HCT116 (cell line): ENCODE data around the gene CIDEC. TPM values are rescaled to one million over a fixed set of nuclear protein-coding genes. Genes with fewer than 3 reads are reported as not detected.
"Not testable (repeated sequence)": the region's sequence is repeated elsewhere in the genome, so short reads cannot be mapped to it uniquely, and the experiment has no call there.

Experiments
- ATAC-seq: fragments of 200-7000 bp; cut with Tn5 transposase; 2 replicates; pipeline ENCODE4 v1.9.1; 2020; ENCODE audit warnings: mild to moderate bottlenecking, moderate library complexity
- BruUV-seq: library from RNA; stranded (reverse); fragments of 400-500 nt; replicated peaks from 2 replicates; lab custom pipeline; 2021; lab: Mats Ljungman, UMichigan
- CTCF ChIA-PET: fragments of 300-600 bp; sonication (Branson Sonifier 250); formaldehyde crosslinking; loops from one replicate; lab custom pipeline; 2021; ENCODE audit warnings: antibody characterized with exemption; lab: Charles Lee
- POLR2A ChIA-PET: fragments of 300-600, 350-600 bp; sonication (Branson Sonifier 250); formaldehyde crosslinking; loops from one replicate; lab custom pipeline; 2021; ENCODE audit warnings: antibody characterized with exemption; lab: Charles Lee
- RAD21 ChIA-PET, 2 experiments: fragments of 300-600 bp; sonication (Branson Sonifier 250); formaldehyde crosslinking; loops; one replicate each; lab custom pipeline; 2023; ENCODE audit warnings: low total read pairs in 2 of 2; ENCODE audit not compliant: uncharacterized antibody in 2 of 2, unreplicated experiment in 2 of 2, low non-redundant PET in 1 of 2; lab: Charles Lee
- DNase-seq: peaks from one replicate; pipeline ENCODE4 v3.0.0-alpha.2; 2010; ENCODE audit warnings: low read depth, low spot score
- H2AFZ ChIP-seq: fragments of 200-600 bp; shearing (Covaris generic), sonication (generic); 2 replicates; pipeline ENCODE4 v1.6.1; 2017; ENCODE audit warnings: low read depth, mixed run types, mixed read lengths, antibody characterized with exemption, low read length; ENCODE audit not compliant: poor library complexity, severe bottlenecking
- H3K27ac ChIP-seq: 2 replicates; pipeline ENCODE4 v1.5.1; 2012; ENCODE audit warnings: low read depth, low read length
- H3K27me3 ChIP-seq: fragments of 200-600 bp; sonication (generic); 2 replicates; pipeline ENCODE4 v1.6.1; 2016; ENCODE audit warnings: mixed run types, low read length, mixed read lengths; ENCODE audit not compliant: insufficient read depth
- H3K36me3 ChIP-seq, 2 experiments: fragments of 200-500 bp in 1 of 2; fragments of 200-600 bp in 1 of 2; sonication (Bioruptor generic) in 1 of 2; sonication (generic) in 1 of 2; 2 replicates each; pipeline versions ENCODE4 v1.5.1 to v1.6.1; 2014 to 2016; ENCODE audit warnings: low read length in 2 of 2, inconsistent platforms in 1 of 2, mixed read lengths in 1 of 2, mixed run types in 1 of 2; ENCODE audit not compliant: insufficient read depth in 2 of 2, control insufficient read depth in 1 of 2
- H3K4me1 ChIP-seq, 2 experiments: fragments of 200-600 bp in 1 of 2; sonication (generic) in 1 of 2; 2 replicates each; pipeline versions ENCODE4 v1.5.1 to v1.6.1; 2012 to 2017; ENCODE audit warnings: low read length in 2 of 2, inconsistent platforms in 1 of 2, mild to moderate bottlenecking in 1 of 2, mixed read lengths in 1 of 2, mixed run types in 1 of 2, moderate library complexity in 1 of 2; ENCODE audit not compliant: insufficient read depth in 2 of 2, control insufficient read depth in 1 of 2
- H3K4me2 ChIP-seq: fragments of 200-600 bp; sonication (generic); 2 replicates; pipeline ENCODE4 v1.6.1; 2017; ENCODE audit warnings: mixed run types, low read length, mixed read lengths
- H3K4me3 ChIP-seq, 2 experiments: fragments of 200-600 bp in 1 of 2; sonication (generic) in 1 of 2; replicated peaks in 1 of 2; 2 replicates each; pipeline ENCODE4 v1.5.1; 2011 to 2016; ENCODE audit warnings: low read length in 2 of 2, control low read depth in 1 of 2, low read depth in 1 of 2, mild to moderate bottlenecking in 1 of 2, mixed read lengths in 1 of 2, mixed run types in 1 of 2
- H3K79me2 ChIP-seq: fragments of 200-600 bp; sonication (generic); 2 replicates; pipeline ENCODE4 v1.6.1; 2017; ENCODE audit warnings: mild to moderate bottlenecking, mixed run types, low read length, moderate library complexity, mixed read lengths; ENCODE audit not compliant: insufficient read depth
- H3K9ac ChIP-seq: fragments of 200-600 bp; sonication (generic); 2 replicates; pipeline ENCODE4 v1.6.1; 2016; ENCODE audit warnings: low read length, mixed read lengths
- H3K9me2 ChIP-seq: fragments of 200-600 bp; sonication (generic), shearing (Covaris generic); 2 replicates; pipeline ENCODE4 v1.6.1; 2017; ENCODE audit warnings: mixed run types, mild to moderate bottlenecking, moderate library complexity; ENCODE audit not compliant: insufficient read depth
- H3K9me3 ChIP-seq, 2 experiments: fragments of 200-500 bp in 1 of 2; fragments of 200-600 bp in 1 of 2; sonication (Bioruptor generic) in 1 of 2; sonication (generic) in 1 of 2; 2 replicates each; pipeline ENCODE4 v1.6.1; 2014 to 2017; ENCODE audit warnings: low read length in 2 of 2, mixed read lengths in 2 of 2, inconsistent platforms in 1 of 2, low read depth in 1 of 2, mild to moderate bottlenecking in 1 of 2, mixed run types in 1 of 2, moderate library complexity in 1 of 2; ENCODE audit not compliant: control insufficient read depth in 1 of 2, insufficient read depth in 1 of 2
- H4K20me1 ChIP-seq: fragments of 200-600 bp; sonication (generic), shearing (Covaris generic); 2 replicates; pipeline ENCODE4 v1.6.1; 2017; ENCODE audit warnings: mixed run types, mild to moderate bottlenecking, moderate library complexity; ENCODE audit not compliant: insufficient read depth
- CBX3 ChIP-seq: IDR thresholded peaks from 2 replicates; pipeline ENCODE4 v1.6.1; 2012; ENCODE audit warnings: low read depth
- EZH2phosphoT487 ChIP-seq: fragments of 200-600 bp; IDR thresholded peaks from 2 replicates; pipeline ENCODE4 v1.6.1; 2018; ENCODE audit warnings: antibody characterized with exemption, borderline replicate concordance
- SP1 ChIP-seq: IDR thresholded peaks from 2 replicates; pipeline ENCODE4 v1.6.1; 2012; ENCODE audit warnings: low read depth
- SRF ChIP-seq: IDR thresholded peaks from 2 replicates; pipeline ENCODE4 v1.6.1; 2012; ENCODE audit warnings: low read depth
- TCF7L2 ChIP-seq: IDR thresholded peaks from 2 replicates; pipeline ENCODE4 v1.7.0; 2011; ENCODE audit warnings: borderline replicate concordance, inconsistent platforms; ENCODE audit not compliant: insufficient read depth, insufficient read length; ENCODE audit errors: extremely low read depth
- YY1 ChIP-seq: IDR thresholded peaks from 2 replicates; pipeline ENCODE4 v1.6.1; 2011; ENCODE audit warnings: low read length, low read depth, moderate library complexity, mild to moderate bottlenecking; ENCODE audit not compliant: insufficient replicate concordance; ENCODE audit errors: extremely low read depth
- intact Hi-C: fragments of 100-400 bp; cut with micrococcal nuclease; formaldehyde crosslinking; loops from 2 replicates; pipeline ENCODE4 v1.10.0; 2022
- total RNA-seq: library from RNA; stranded (reverse); gene quantifications from one replicate; pipeline ENCODE4 v1.2.1, GENCODE V29; 2021; ENCODE audit not compliant: unreplicated experiment
- TF ChIP-seq, protein P1 (sequence below): IDR thresholded peaks from 2 replicates; pipeline ENCODE4 v1.6.1; 2012; ENCODE audit warnings: low read depth

CIDEC gene
- total RNA-seq, 1 experiment from 2014 or later: not detected

DNA sequence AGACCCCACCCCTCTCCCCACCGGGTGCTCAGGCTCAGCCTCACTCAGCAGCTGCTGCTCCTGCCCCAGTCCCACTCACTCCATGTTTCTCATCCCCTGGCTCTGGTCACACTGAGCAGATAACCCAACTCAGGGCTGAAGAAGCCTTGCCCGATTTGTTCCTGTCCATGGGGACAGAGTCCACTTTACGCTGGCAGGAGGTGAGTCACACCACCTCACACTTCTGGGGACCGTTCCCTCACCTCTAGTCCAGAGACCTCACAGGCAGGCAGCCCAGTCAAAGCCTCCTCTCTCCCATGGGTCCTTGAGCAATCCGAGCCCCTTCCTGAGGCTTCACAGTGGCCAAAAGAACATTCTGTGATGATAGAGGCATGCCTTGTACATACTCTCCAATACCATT is 1.4 kb downstream of the CIDEC start (continued):
- TF ChIP-seq, protein P1, sequence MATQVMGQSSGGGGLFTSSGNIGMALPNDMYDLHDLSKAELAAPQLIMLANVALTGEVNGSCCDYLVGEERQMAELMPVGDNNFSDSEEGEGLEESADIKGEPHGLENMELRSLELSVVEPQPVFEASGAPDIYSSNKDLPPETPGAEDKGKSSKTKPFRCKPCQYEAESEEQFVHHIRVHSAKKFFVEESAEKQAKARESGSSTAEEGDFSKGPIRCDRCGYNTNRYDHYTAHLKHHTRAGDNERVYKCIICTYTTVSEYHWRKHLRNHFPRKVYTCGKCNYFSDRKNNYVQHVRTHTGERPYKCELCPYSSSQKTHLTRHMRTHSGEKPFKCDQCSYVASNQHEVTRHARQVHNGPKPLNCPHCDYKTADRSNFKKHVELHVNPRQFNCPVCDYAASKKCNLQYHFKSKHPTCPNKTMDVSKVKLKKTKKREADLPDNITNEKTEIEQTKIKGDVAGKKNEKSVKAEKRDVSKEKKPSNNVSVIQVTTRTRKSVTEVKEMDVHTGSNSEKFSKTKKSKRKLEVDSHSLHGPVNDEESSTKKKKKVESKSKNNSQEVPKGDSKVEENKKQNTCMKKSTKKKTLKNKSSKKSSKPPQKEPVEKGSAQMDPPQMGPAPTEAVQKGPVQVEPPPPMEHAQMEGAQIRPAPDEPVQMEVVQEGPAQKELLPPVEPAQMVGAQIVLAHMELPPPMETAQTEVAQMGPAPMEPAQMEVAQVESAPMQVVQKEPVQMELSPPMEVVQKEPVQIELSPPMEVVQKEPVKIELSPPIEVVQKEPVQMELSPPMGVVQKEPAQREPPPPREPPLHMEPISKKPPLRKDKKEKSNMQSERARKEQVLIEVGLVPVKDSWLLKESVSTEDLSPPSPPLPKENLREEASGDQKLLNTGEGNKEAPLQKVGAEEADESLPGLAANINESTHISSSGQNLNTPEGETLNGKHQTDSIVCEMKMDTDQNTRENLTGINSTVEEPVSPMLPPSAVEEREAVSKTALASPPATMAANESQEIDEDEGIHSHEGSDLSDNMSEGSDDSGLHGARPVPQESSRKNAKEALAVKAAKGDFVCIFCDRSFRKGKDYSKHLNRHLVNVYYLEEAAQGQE: no peak
- TF ChIP-seq TCF7L2 (no peak), YY1 (no peak), EZH2phosphoT487 (no peak), SP1 (no peak), CBX3 (no peak), SRF (no peak)

DNA sequence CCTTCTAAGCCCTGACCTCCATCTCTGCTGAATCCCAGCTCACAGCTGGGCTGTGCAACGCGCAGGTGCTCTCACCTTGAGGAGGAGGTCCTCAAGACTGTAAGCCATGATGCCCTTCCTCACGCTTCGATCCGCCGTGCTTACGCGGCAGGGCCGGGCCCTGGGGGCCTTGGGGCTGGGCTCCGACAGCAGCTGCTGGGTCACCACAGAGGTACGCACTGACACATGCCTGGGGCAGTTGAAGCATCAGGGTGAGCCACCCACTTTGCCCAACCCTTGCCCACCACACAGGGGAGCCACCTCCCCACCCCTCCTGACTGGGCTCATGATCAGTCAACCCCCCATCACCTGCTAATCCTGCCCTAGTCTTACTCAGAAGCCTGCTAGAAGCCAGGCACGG is 3.1 kb downstream of the CIDEC start:
- ChIA-PET POLR2A (no interaction called here), RAD21 (no interaction called here), CTCF (no interaction called here)
- Histone ChIP-seq H3K4me1 (peaks cover 0 to 29% of the 10 kb centered on the region in 2 experiments; a peak in 2 of 4 replicates), H3K9me3 (no peaks in the 10 kb centered on the region), H2AFZ (no peak overlapping the region), H3K27me3 (no peaks in the 10 kb centered on the region), H3K27ac (no peak overlapping the region), H4K20me1 (no peaks in the 10 kb centered on the region), H3K4me3 (no peak overlapping the region), H3K36me3 (no peaks in the 10 kb centered on the region), H3K9ac (no peak overlapping the region), H3K4me2 (no peak overlapping the region), H3K79me2 (no peaks in the 10 kb centered on the region), H3K9me2 (no peaks in the 10 kb centered on the region)
- ATAC-seq: no peak
- DNase-seq: no peak
- no peak for TF ChIP-seq SP1
- BruUV-seq: no TSS peak
- intact Hi-C loops: no loop called here

DNA sequence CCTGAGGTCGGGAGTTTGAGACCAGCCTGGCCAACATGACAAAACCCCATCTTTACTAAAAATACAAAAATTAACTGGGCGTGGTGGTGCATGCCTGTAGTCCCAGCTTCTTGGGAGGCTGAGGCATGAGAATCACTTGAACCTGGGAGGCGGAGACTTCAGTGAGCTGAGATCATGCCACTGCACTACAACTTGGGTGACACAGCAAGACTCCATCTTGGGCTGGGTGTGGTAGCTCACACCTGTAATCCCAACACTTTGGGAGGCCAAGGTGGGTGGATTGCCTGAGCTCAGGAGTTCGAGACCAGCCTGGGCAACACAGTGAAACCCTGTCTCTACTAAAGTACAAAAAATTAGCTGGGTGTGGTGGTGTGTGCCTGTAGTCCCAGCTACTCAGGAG is 3.8 kb downstream of the CIDEC start:
- POLR2A ChIA-PET: interaction anchor here (0.7 kb wide), 1 partner anchor 40 kb away, joined by 3 read pairs; no protein-coding TSS in a partner anchor
- H3K4me2 ChIP-seq, H3K9me2 ChIP-seq, CTCF ChIA-PET, H3K9ac ChIP-seq, ATAC-seq, BruUV-seq, H3K27ac ChIP-seq, H3K4me3 ChIP-seq, H3K36me3 ChIP-seq, H3K79me2 ChIP-seq, H3K9me3 ChIP-seq, H4K20me1 ChIP-seq, H3K27me3 ChIP-seq, DNase-seq, intact Hi-C loops, H2AFZ ChIP-seq: not testable (repeated sequence)
- RAD21 ChIA-PET: interaction anchor here in 1 of 2 experiments (0.7 kb wide), 1 partner anchor 12 kb away, joined by 11 read pairs; no protein-coding TSS in a partner anchor
- H3K4me1 ChIP-seq: peaks cover 0 to 36% of the 10 kb centered on the region in 2 experiments; a peak in 2 of 4 replicates
